Ishikawa (cell line): Measurements from ENCODE around the gene SLC9C2.

Source experiments
- EGR1 ChIP-seq: IDR thresholded peaks from 2 replicates; pipeline ENCODE4 v1.6.1; 2012
- TCF12 ChIP-seq: IDR thresholded peaks from 2 replicates; pipeline ENCODE4 v1.6.1; 2012; ENCODE audit warnings: low read depth
- TF ChIP-seq, protein P1 (sequence below): IDR thresholded peaks from 2 replicates; pipeline ENCODE4 v1.6.1; 2012
- TF ChIP-seq, protein P2 (sequence below): IDR thresholded peaks from 2 replicates; pipeline ENCODE4 v1.6.1; 2012

DNA sequence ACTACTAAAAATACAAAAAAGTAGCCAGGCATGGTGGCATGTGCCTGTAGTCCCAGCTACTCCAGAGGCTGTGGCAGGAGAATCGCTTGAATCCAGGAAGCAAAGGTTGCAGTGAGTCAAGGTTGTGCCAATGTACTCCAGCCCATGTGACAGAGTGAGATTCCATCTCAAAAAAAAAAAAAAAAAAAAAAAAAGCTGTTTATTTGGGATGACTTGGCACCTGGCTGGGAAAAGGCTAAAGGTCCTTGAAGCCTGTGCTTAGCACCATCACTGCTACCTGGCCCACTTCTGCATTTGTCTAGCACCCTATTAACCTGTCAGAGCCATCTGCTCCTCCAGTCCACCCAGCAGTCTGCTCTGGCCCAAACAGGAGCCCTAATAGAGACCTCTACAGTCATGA is 100.8 kb downstream of the SLC9C2 start:
- TF ChIP-seq EGR1, result no peak
- TF ChIP-seq, protein P1, sequence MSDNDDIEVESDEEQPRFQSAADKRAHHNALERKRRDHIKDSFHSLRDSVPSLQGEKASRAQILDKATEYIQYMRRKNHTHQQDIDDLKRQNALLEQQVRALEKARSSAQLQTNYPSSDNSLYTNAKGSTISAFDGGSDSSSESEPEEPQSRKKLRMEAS, result no peak
- TF ChIP-seq, protein P2, sequence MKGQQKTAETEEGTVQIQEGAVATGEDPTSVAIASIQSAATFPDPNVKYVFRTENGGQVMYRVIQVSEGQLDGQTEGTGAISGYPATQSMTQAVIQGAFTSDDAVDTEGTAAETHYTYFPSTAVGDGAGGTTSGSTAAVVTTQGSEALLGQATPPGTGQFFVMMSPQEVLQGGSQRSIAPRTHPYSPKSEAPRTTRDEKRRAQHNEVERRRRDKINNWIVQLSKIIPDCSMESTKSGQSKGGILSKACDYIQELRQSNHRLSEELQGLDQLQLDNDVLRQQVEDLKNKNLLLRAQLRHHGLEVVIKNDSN, result no peak
- TF ChIP-seq TCF12, result no peak
